ENCODE results near the gene SMIM45.

Gene SMIM45

DNA sequence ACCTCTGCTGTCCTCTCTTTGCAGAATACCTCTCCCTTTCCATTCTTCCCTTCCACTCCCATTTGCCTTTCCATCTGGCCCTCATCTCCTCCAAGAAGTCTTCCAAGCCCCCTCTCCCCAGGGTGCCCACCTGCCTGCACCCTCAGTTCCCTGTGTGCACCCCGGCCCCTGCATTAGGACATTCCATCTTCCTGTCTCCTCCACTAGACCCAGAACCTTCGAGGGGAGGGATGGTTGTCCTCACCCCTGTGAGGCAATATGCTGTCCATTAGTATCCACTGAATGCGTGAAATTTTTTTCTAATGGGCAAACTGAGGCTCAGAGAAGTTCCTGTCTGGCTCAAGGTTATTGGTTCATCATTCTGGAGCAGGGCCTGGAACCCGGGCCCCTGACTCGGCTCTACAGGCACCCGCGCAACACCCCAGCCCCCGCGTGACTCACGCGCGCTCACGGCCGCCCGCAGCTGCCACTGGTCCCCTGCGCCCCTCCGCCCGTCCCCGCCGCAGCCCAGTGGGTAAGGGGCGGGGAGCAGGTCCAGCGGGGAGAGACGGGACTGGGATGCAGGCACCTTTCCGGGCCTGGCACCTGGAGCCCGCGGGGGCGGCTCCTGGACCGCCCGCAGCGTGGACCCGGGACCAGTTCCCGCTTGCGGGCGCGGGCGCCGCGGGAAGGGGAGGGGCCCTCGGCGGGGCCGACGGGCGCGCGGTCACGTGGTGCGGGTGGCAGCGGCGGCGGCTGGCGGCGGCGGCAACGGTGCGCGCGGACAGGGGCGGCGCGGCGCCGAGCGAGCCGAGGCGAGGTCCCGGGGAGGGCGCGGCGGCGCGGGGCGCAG, 24.3 kb downstream of the SMIM45 start (continued):
- peak; percentile 33 for TF ChIP-seq ZFHX2 (tag by site-specific recombination; conservative IDR thresholded peaks at IDR 0.05)
- TF ChIP-seq YY2 (tag by site-specific recombination; IDR thresholded peaks at IDR 0.05): no peak
- 0 out of 2 replicates have a peak, but pooled peaks have one; percentile 12 for TF ChIP-seq KLF7 (tag by site-specific recombination; IDR thresholded peaks at IDR 0.05; ENCODE audit: borderline replicate concordance)
- peak; percentile 79 for TF ChIP-seq SCRT2 (tag by site-specific recombination; IDR thresholded peaks at IDR 0.05)
- TF ChIP-seq GLIS1 (tag by site-specific recombination; IDR thresholded peaks at IDR 0.05): 0 out of 2 replicates have a peak, but pooled peaks have one; percentile 20
- TF ChIP-seq, protein P1, sequence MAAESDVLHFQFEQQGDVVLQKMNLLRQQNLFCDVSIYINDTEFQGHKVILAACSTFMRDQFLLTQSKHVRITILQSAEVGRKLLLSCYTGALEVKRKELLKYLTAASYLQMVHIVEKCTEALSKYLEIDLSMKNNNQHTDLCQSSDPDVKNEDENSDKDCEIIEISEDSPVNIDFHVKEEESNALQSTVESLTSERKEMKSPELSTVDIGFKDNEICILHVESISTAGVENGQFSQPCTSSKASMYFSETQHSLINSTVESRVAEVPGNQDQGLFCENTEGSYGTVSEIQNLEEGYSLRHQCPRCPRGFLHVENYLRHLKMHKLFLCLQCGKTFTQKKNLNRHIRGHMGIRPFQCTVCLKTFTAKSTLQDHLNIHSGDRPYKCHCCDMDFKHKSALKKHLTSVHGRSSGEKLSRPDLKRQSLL (tag by site-specific recombination; IDR thresholded peaks at IDR 0.05): peak; percentile 87
- TF ChIP-seq ZNF514 (tag by site-specific recombination; IDR thresholded peaks at IDR 0.05): no peak
- TF ChIP-seq, protein P2, sequence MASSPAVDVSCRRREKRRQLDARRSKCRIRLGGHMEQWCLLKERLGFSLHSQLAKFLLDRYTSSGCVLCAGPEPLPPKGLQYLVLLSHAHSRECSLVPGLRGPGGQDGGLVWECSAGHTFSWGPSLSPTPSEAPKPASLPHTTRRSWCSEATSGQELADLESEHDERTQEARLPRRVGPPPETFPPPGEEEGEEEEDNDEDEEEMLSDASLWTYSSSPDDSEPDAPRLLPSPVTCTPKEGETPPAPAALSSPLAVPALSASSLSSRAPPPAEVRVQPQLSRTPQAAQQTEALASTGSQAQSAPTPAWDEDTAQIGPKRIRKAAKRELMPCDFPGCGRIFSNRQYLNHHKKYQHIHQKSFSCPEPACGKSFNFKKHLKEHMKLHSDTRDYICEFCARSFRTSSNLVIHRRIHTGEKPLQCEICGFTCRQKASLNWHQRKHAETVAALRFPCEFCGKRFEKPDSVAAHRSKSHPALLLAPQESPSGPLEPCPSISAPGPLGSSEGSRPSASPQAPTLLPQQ (tag by site-specific recombination; IDR thresholded peaks at IDR 0.05): peak; percentile 43; the same call in 1 of the 2 replicates
- no peak for TF ChIP-seq ZNF830 (tag by site-specific recombination; IDR thresholded peaks at IDR 0.05; ENCODE audit: low read depth)
- TF ChIP-seq KLF9 (tag by site-specific recombination; IDR thresholded peaks at IDR 0.05; ENCODE audit: low read depth): peak; percentile 56
- TF ChIP-seq ZNF221 (tag by site-specific recombination; IDR thresholded peaks at IDR 0.05; ENCODE audit: borderline replicate concordance): no peak
- no peak for TF ChIP-seq ZNF211 (tag by site-specific recombination; IDR thresholded peaks at IDR 0.05; ENCODE audit: low read depth)
- TF ChIP-seq ZNF707 (tag by site-specific recombination; IDR thresholded peaks at IDR 0.05): no peak
- TF ChIP-seq KLF1 (tag by site-specific recombination; IDR thresholded peaks at IDR 0.05): 0 out of 2 replicates have a peak, but pooled peaks have one; percentile 10
- TF ChIP-seq, protein P3, sequence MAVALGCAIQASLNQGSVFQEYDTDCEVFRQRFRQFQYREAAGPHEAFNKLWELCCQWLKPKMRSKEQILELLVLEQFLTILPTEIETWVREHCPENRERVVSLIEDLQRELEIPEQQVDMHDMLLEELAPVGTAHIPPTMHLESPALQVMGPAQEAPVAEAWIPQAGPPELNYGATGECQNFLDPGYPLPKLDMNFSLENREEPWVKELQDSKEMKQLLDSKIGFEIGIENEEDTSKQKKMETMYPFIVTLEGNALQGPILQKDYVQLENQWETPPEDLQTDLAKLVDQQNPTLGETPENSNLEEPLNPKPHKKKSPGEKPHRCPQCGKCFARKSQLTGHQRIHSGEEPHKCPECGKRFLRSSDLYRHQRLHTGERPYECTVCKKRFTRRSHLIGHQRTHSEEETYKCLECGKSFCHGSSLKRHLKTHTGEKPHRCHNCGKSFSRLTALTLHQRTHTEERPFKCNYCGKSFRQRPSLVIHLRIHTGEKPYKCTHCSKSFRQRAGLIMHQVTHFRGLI (tag by site-specific recombination; IDR thresholded peaks at IDR 0.05): peak; percentile 31; the same call in 1 of the 2 replicates
- TF ChIP-seq ZSCAN30 (tag by site-specific recombination; IDR thresholded peaks at IDR 0.05): 0 out of 2 replicates have a peak, but pooled peaks have one; percentile 61
- TF ChIP-seq, protein P4, sequence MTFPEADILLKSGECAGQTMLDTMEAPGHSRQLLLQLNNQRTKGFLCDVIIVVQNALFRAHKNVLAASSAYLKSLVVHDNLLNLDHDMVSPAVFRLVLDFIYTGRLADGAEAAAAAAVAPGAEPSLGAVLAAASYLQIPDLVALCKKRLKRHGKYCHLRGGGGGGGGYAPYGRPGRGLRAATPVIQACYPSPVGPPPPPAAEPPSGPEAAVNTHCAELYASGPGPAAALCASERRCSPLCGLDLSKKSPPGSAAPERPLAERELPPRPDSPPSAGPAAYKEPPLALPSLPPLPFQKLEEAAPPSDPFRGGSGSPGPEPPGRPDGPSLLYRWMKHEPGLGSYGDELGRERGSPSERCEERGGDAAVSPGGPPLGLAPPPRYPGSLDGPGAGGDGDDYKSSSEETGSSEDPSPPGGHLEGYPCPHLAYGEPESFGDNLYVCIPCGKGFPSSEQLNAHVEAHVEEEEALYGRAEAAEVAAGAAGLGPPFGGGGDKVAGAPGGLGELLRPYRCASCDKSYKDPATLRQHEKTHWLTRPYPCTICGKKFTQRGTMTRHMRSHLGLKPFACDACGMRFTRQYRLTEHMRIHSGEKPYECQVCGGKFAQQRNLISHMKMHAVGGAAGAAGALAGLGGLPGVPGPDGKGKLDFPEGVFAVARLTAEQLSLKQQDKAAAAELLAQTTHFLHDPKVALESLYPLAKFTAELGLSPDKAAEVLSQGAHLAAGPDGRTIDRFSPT (tag by site-specific recombination; IDR thresholded peaks at IDR 0.05): 0 out of 2 replicates have a peak, but pooled peaks have one; percentile 33
- 0 out of 2 replicates have a peak, but pooled peaks have one; percentile 41 for TF ChIP-seq ZNF777 (tag by site-specific recombination; IDR thresholded peaks at IDR 0.05; ENCODE audit: borderline replicate concordance)
- TF ChIP-seq, protein P5, sequence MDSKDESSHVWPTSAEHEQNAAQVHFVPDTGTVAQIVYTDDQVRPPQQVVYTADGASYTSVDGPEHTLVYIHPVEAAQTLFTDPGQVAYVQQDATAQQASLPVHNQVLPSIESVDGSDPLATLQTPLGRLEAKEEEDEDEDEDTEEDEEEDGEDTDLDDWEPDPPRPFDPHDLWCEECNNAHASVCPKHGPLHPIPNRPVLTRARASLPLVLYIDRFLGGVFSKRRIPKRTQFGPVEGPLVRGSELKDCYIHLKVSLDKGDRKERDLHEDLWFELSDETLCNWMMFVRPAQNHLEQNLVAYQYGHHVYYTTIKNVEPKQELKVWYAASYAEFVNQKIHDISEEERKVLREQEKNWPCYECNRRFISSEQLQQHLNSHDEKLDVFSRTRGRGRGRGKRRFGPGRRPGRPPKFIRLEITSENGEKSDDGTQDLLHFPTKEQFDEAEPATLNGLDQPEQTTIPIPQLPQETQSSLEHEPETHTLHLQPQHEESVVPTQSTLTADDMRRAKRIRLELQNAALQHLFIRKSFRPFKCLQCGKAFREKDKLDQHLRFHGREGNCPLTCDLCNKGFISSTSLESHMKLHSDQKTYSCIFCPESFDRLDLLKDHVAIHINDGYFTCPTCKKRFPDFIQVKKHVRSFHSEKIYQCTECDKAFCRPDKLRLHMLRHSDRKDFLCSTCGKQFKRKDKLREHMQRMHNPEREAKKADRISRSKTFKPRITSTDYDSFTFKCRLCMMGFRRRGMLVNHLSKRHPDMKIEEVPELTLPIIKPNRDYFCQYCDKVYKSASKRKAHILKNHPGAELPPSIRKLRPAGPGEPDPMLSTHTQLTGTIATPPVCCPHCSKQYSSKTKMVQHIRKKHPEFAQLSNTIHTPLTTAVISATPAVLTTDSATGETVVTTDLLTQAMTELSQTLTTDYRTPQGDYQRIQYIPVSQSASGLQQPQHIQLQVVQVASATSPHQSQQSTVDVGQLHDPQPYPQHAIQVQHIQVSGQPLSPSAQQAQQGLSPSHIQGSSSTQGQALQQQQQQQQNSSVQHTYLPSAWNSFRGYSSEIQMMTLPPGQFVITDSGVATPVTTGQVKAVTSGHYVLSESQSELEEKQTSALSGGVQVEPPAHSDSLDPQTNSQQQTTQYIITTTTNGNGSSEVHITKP (tag by site-specific recombination; IDR thresholded peaks at IDR 0.05): peak; percentile 72
- TF ChIP-seq, protein P6, sequence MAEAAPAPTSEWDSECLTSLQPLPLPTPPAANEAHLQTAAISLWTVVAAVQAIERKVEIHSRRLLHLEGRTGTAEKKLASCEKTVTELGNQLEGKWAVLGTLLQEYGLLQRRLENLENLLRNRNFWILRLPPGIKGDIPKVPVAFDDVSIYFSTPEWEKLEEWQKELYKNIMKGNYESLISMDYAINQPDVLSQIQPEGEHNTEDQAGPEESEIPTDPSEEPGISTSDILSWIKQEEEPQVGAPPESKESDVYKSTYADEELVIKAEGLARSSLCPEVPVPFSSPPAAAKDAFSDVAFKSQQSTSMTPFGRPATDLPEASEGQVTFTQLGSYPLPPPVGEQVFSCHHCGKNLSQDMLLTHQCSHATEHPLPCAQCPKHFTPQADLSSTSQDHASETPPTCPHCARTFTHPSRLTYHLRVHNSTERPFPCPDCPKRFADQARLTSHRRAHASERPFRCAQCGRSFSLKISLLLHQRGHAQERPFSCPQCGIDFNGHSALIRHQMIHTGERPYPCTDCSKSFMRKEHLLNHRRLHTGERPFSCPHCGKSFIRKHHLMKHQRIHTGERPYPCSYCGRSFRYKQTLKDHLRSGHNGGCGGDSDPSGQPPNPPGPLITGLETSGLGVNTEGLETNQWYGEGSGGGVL (tag by site-specific recombination; IDR thresholded peaks at IDR 0.05): peak; percentile 60
- TF ChIP-seq ZIC2 (tag by site-specific recombination; IDR thresholded peaks at IDR 0.05): peak; percentile 34; the same call in 1 of the 2 replicates
- TF ChIP-seq IKZF3 (tag by site-specific recombination; IDR thresholded peaks at IDR 0.05): peak; percentile 27; the same call in 1 of the 2 replicates
- peak; percentile 87 for TF ChIP-seq ZNF335 (tag by site-specific recombination; conservative IDR thresholded peaks at IDR 0.05)
- no peak for TF ChIP-seq BCL11A (tag by site-specific recombination; IDR thresholded peaks at IDR 0.05; ENCODE audit: low read depth)
- TF ChIP-seq ZBTB8A (tag by site-specific recombination; IDR thresholded peaks at IDR 0.05): peak; percentile 91
- peak; percentile 10 for TF ChIP-seq GLIS2 (tag by site-specific recombination; IDR thresholded peaks at IDR 0.05)
- 0 out of 2 replicates have a peak, but pooled peaks have one; percentile 24 for TF ChIP-seq ZBTB48 (tag by site-specific recombination; IDR thresholded peaks at IDR 0.05)
